ENCODE results near the gene DBNL. TPM values are rescaled to one million over a fixed set of nuclear protein-coding genes. Genes with fewer than 3 reads are reported as not detected.

The DBNL gene
- polyA plus RNA-seq, 2 of the 4 experiments (the other 2 are of a cell fraction), result 41.8 to 95.0 TPM

DNA sequence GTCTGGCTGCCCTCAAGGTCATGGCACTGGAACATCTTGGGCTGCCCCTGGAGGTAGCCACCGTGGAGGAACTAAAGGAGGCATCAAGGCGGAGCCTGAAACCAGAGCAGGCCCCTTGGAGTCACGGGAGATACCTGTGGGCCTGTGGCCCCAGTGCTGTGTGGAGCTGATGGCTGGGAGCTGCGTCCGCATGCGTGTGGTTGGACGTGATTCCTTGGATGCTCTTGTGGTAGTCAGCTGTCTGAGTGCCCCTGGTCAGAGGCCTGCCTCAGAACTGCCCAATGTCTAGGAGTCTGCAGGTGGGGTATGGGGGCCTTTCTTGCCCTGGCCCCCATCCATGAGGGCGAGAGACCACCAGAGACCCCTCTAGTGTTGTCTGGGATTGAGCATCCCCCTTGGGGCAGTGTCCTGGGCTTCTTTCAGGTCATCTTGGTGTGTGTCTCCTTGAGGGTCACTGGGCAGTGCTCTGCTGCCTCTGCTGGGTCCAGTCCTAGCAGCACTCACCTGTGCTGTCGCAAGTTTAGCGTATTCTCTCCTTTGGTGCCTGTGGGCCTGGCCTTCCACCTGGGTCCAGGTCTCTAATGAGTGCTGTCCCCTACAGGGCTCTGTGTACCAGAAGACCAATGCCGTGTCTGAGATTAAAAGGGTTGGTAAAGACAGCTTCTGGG is 12.8 kb downstream of the DBNL start:
- ChIA-PET POLR2A (no interaction called here), CTCF (interaction anchor here (1.0 to 1.7 kb wide), 4 partner anchors 11 to 74 kb away, joined by 3 to 7 read pairs (median 3); no protein-coding TSS in a partner anchor)
- H3K27ac ChIP-seq, result no peak overlapping the region
- H3K4me3 ChIP-seq, result no peak overlapping the region
- H3K9me3 ChIP-seq, result no peaks in the 10 kb centered on the region
- FAIRE-seq (no peak), ATAC-seq (no peak), DNase-seq (ENCODE audit: low read depth in 1 of 2, low spot score in 1 of 2) (no peak)
- TF ChIP-seq POLR2A (IDR thresholded peaks at IDR 0.05; ENCODE audit: low read length) (no peak), ZC3H11A (IDR thresholded peaks at IDR 0.05) (no peak), CHD2 (IDR thresholded peaks at IDR 0.05; ENCODE audit: low read length, partially characterized antibody) (no peak), PHF8 (IDR thresholded peaks at IDR 0.05; ENCODE audit: borderline replicate concordance, low read depth) (no peak), CEBPB (IDR thresholded peaks at IDR 0.05) (no peak), EP300 (IDR thresholded peaks at IDR 0.05) (no peak), RFX5 (IDR thresholded peaks at IDR 0.05) (no peak), NPAS2 (CRISPR knock-in tag; IDR thresholded peaks at IDR 0.05; ENCODE audit: borderline replicate concordance) (no peak), ESRRA (IDR thresholded peaks at IDR 0.05; ENCODE audit: borderline replicate concordance, low read length) (no peak), EHF (CRISPR knock-in tag; IDR thresholded peaks at IDR 0.05) (no peak), HOXB13 (CRISPR knock-in tag; IDR thresholded peaks at IDR 0.05; ENCODE audit: low read depth) (no peak), TP53 (CRISPR knock-in tag; IDR thresholded peaks at IDR 0.05) (no peak), ZFP36 (IDR thresholded peaks at IDR 0.05; ENCODE audit: borderline replicate concordance, partially characterized antibody) (no peak), ZSCAN20 (CRISPR knock-in tag; IDR thresholded peaks at IDR 0.05) (no peak)
- TF ChIP-seq, protein P1, sequence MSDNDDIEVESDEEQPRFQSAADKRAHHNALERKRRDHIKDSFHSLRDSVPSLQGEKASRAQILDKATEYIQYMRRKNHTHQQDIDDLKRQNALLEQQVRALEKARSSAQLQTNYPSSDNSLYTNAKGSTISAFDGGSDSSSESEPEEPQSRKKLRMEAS (IDR thresholded peaks at IDR 0.05), result no peak
- TF ChIP-seq, protein P2, sequence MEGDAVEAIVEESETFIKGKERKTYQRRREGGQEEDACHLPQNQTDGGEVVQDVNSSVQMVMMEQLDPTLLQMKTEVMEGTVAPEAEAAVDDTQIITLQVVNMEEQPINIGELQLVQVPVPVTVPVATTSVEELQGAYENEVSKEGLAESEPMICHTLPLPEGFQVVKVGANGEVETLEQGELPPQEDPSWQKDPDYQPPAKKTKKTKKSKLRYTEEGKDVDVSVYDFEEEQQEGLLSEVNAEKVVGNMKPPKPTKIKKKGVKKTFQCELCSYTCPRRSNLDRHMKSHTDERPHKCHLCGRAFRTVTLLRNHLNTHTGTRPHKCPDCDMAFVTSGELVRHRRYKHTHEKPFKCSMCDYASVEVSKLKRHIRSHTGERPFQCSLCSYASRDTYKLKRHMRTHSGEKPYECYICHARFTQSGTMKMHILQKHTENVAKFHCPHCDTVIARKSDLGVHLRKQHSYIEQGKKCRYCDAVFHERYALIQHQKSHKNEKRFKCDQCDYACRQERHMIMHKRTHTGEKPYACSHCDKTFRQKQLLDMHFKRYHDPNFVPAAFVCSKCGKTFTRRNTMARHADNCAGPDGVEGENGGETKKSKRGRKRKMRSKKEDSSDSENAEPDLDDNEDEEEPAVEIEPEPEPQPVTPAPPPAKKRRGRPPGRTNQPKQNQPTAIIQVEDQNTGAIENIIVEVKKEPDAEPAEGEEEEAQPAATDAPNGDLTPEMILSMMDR (IDR thresholded peaks at IDR 0.05), result no peak
- TF ChIP-seq, protein P3, sequence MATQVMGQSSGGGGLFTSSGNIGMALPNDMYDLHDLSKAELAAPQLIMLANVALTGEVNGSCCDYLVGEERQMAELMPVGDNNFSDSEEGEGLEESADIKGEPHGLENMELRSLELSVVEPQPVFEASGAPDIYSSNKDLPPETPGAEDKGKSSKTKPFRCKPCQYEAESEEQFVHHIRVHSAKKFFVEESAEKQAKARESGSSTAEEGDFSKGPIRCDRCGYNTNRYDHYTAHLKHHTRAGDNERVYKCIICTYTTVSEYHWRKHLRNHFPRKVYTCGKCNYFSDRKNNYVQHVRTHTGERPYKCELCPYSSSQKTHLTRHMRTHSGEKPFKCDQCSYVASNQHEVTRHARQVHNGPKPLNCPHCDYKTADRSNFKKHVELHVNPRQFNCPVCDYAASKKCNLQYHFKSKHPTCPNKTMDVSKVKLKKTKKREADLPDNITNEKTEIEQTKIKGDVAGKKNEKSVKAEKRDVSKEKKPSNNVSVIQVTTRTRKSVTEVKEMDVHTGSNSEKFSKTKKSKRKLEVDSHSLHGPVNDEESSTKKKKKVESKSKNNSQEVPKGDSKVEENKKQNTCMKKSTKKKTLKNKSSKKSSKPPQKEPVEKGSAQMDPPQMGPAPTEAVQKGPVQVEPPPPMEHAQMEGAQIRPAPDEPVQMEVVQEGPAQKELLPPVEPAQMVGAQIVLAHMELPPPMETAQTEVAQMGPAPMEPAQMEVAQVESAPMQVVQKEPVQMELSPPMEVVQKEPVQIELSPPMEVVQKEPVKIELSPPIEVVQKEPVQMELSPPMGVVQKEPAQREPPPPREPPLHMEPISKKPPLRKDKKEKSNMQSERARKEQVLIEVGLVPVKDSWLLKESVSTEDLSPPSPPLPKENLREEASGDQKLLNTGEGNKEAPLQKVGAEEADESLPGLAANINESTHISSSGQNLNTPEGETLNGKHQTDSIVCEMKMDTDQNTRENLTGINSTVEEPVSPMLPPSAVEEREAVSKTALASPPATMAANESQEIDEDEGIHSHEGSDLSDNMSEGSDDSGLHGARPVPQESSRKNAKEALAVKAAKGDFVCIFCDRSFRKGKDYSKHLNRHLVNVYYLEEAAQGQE (IDR thresholded peaks at IDR 0.05), result no peak
- TF ChIP-seq, protein P4, sequence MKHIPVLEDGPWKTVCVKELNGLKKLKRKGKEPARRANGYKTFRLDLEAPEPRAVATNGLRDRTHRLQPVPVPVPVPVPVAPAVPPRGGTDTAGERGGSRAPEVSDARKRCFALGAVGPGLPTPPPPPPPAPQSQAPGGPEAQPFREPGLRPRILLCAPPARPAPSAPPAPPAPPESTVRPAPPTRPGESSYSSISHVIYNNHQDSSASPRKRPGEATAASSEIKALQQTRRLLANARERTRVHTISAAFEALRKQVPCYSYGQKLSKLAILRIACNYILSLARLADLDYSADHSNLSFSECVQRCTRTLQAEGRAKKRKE (CRISPR knock-in tag; IDR thresholded peaks at IDR 0.05; ENCODE audit: low read depth), result no peak
- TF ChIP-seq, protein P5, sequence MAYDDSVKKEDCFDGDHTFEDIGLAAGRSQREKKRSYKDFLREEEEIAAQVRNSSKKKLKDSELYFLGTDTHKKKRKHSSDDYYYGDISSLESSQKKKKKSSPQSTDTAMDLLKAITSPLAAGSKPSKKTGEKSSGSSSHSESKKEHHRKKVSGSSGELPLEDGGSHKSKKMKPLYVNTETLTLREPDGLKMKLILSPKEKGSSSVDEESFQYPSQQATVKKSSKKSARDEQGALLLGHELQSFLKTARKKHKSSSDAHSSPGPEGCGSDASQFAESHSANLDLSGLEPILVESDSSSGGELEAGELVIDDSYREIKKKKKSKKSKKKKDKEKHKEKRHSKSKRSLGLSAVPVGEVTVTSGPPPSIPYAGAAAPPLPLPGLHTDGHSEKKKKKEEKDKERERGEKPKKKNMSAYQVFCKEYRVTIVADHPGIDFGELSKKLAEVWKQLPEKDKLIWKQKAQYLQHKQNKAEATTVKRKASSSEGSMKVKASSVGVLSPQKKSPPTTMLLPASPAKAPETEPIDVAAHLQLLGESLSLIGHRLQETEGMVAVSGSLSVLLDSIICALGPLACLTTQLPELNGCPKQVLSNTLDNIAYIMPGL (CRISPR knock-in tag; IDR thresholded peaks at IDR 0.05; ENCODE audit: borderline replicate concordance), result no peak
- 86% methylated on average over 9 of the region's 11 CpGs for WGBS (ENCODE audit: missing lambda C conversion rate)
- no peaks in the 10 kb centered on the region for H3K4me1 ChIP-seq
- H3K4me2 ChIP-seq, result no peak overlapping the region

Data from A549 (cell line).